NT2/D1 (cell line): ENCODE results near the gene SLC23A3.

Experiments used
- SUZ12 ChIP-seq: IDR thresholded peaks from 2 replicates; pipeline ENCODE4 v1.6.1; 2011; ENCODE audit not compliant: insufficient read length, insufficient read depth; ENCODE audit errors: extremely low read depth
- ZNF274 ChIP-seq: IDR thresholded peaks from 2 replicates; pipeline ENCODE4 v1.6.1; 2011; ENCODE audit warnings: mild to moderate bottlenecking, low read depth, low read length

- TF ChIP-seq SUZ12 (no peak), ZNF274 (no peak)
Observed at GRCh38 chr2:219129589-219129988, 40.2 kb downstream of the SLC23A3 start.
